Stimulated activated CD8-positive, alpha-beta memory T cell treated with anti-CD3 and anti-CD28 coated beads, Interleukin-7, amount 100 ng/mL, for 24 hours (primary cell): ENCODE measurements around the gene THAP4.
"Not testable (repeated sequence)": the region's sequence is repeated elsewhere in the genome, so short reads cannot be mapped to it uniquely, and the experiment has no call there.

Experiments
- DNase-seq: peaks from one replicate; pipeline ENCODE4 v3.0.0-alpha.2; 2020; ENCODE audit warnings: low read depth

THAP4 gene

DNA sequence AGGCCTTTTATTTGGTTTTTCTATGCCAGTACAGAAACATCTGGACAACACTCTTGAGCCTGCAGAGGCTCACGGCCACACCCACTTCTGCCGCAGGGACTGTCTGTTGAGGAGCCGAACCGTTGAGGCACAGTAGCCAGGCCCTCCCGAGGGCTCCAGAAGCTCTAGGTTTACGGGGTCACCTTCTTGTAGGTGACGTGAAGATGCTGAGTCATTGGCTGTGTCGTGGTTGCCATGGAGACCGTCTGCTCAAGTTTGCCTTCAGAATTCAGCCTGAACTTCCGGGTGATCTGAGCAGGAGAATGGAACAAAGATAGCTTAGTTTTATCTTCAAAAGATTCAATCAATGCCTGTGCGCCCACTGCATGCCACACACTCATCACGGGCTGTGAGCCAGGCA lies 52.5 kb downstream of the THAP4 start:
- DNase-seq, result no peak

- DNase-seq, result no peak
Observed at GRCh38 chr2:241582806-241583205, 54.2 kb downstream of the THAP4 start.

GRCh38 chr2:241582328-241582727 lies 54.6 kb downstream of the THAP4 start:
- no peak for DNase-seq

GRCh38 chr2:241579281-241579680 lies 57.7 kb downstream of the THAP4 start:
- DNase-seq, result no peak

DNA sequence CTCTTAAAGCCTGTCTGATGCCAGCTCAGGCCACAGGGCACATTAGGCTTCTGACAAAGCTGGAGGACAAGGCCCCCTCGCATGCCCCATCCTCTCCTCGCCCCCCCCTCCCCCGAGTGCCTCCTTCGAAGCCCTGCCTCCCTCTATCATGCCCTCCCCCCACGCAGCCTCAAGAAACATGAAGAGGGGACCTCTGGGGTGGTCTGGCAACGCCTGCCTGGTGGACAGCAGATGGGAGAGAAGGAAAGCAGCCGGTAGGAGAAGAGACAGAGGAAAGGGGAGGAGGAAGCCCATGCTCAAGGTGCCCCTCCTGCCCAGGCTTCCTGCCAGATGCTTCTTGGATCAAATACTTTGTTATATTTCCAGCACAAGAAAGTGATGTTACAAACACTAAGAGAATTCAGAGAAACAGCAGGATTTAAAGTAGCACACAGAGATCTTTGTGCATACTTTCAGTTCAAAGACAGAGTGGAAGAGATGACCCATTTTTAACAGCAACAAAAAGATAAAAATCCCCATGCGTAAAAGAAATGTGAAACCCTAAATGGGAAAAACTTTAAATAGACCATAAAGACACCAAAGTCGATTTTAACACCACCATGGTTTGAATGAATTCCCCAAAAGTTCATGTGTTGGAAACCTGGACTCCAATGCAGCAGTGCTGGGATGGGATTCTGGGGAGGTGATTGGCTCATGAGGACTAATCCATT lies 59.4 kb downstream of the THAP4 start:
- DNase-seq, result no peak

DNA sequence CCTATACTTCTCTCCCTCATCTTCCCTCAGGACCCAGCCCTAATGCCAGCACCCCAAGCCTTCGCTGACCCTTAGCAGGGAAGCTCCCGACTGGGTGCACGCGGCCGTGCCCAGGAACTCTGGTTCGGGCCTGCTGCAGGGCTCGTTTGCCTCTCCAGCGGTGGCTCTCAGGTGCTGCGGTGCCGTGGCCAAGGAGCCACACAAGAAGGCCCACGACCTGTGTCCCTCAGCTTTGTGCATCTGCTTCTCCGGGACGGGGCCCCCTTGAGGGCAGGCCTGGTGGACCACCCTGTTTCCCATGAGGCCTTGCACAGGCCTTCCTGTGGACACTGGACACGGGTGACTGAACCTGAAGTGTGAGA lies 60.7 kb downstream of the THAP4 start:
- no peak for DNase-seq

GRCh38 chr2:241575624-241576292 lies 61.2 kb downstream of the THAP4 start:
- DNase-seq, result no peak

DNA sequence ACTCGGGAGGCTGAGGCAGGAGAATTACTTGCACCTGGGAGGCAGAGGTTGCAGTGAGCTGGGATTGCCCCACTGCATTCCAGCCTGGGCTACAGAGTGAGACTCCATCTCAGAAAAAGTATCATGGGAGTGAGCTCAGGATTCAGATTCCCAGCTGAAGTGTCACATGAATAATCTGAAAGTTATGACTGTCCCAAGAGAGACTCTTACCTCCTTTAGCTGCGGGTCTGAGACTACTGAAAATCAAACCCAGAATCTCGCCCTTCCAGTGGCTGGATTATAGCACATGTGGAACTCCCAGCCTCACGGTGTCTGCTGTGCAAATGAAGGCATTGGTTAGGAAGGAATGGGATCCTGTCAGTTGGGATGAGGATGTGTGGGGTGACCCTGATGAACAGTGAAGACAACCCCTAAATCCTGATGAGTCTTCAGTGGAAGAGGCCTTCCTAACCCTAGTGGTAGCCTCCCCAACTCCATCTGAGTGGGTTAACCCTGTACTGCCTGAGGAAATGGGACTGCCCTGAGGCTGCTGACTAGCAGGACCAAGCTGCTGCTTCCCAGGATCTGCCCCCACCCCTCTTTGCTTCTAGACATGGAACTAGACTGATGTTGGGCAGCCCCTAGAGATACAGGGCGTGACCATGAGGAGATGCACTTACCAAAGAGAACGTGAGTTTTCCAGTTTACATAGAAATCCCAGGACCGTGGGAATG lies 61.9 kb downstream of the THAP4 start:
- DNase-seq, result no peak

DNA sequence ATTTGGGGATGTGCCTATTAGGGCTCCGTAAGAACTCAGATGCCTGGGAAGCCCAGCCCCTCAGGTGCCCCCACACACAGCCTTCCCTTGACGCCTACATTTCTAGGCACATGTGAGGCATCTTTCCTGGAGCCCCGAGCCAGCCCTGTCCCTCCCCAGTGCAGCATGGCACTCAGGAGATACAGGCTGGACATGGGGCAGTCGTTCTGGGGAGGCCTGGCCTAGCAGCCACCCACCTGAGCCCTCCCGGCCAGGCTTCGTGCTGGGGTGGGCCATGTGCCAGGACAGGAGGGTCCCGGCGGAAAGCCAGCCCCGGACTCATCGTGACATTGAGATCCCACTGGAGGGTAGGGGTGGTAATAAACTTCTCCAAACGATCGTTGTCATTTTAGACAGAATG lies 63.2 kb downstream of the THAP4 start:
- no peak for DNase-seq

DNA sequence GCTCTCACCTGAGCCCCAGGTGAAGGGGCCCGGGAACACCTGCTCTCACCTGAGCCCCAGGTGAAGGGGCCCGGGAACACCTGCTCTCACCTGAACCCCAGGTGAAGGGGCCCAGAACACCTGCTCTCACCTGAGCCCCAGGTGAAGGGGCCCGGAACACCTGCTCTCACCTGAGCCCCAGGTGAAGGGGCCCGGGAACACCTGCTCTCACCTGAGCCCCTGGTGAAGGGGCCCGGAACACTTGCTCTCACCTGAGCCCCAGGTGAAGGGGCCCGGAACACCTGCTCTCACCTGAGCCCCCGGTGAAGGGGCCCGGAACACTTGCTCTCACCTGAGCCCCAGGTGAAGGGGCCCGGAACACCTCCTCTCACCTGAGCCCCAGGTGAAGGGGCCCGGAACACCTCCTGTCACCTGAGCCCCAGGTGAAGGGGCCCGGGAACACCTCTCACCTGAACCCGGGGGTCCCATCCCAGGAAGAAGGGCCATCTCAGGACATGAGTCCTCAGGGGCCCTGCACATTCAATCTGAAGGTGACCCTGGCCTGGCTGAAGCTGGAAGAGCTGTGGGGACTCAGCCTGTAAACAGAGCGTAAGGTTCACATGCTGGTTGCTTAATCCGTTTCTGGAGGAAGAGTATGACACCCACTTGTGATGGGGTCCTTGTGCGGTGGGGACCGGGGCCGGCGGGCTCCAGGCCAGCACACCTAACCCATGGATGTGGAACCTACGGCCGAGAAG lies 63.9 kb downstream of the THAP4 start:
- not testable (repeated sequence) for DNase-seq

DNA sequence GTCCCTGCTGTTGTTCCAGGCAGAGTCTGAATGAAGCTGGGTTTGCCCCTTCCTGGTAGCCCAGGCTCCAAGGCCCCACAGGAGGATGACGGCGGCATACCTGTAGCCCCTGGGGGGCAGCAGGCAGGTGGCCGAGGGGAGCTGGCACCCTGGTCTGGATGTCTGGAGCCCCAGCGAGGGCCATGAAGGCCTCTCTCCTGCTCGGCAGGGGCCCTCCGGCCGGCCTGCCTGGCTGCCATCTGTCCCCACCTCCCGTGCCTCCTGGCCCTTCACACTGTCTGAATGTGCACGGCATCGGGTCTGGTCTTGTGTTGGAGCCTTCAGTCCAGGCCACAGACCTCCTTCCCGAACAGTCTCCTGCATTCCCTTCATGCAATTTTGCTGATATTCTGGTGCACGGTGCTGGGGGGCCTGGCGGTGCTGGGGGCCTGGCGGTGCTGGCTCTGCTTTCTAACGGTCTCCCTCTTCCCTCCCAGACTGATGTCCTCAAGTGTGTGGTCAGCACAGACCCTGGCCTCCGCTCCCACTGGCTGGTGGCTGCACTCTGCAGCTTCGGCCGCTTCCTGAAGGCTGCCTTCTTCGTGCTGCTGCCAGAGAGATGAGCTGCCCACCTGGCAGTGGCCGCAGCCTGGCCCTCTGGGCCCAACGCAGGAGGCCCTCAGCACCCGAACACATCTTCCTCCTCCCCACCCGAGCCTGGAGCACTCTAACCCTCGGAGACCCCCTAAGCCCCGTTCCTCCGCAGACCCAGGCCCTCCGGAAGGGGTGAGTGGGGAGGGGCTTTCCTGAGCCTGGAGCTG lies 64.9 kb downstream of the THAP4 start:
- no peak for DNase-seq

GRCh38 chr2:241570961-241571581 lies 65.9 kb downstream of the THAP4 start:
- no peak for DNase-seq

GRCh38 chr2:241569831-241570281 lies 67.1 kb downstream of the THAP4 start:
- DNase-seq, result no peak

DNA sequence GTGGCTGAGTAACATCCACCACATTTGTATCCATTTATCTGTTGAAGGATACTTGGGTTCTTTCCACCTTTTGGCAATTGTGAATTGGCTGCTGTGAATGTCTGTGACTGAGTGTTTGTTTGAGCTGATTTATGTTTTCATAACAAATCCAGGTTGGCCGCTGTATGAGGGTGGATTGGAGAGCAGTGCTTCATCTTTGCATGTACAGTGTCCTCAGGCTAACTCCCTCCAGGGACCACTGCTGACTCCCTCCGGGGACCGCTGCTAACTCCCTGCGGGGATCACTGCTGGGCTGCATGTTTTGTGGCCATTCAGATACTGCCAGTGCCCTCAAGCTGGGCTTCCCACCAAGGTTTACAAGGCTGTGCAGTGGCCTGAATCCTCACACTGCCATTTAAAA lies 68.2 kb downstream of the THAP4 start:
- no peak for DNase-seq

GRCh38 chr2:241567776-241568175 lies 69.2 kb downstream of the THAP4 start:
- DNase-seq, result no peak

- not testable (repeated sequence) for DNase-seq
Observed at GRCh38 chr2:241567266-241567665, 69.7 kb downstream of the THAP4 start.

DNA sequence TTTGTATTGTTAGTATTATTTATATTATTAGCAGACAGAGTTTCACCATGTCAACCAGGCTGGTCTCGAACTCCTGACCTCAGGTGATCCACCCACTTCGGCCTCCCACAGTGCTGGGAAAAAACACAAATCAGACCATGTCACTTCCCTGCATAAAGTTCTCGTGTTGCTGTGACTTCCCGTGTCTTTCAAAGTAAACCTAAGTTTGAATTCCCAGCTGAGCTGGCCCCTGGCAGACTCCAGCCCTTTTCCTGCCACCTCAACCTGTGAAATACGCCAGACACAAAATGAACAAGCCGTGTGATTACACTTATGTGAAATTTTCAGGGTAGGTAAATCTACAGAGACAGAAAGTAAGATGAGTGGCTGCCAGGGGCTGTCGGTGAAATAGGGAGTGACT lies 70.5 kb downstream of the THAP4 start:
- no peak for DNase-seq

DNA sequence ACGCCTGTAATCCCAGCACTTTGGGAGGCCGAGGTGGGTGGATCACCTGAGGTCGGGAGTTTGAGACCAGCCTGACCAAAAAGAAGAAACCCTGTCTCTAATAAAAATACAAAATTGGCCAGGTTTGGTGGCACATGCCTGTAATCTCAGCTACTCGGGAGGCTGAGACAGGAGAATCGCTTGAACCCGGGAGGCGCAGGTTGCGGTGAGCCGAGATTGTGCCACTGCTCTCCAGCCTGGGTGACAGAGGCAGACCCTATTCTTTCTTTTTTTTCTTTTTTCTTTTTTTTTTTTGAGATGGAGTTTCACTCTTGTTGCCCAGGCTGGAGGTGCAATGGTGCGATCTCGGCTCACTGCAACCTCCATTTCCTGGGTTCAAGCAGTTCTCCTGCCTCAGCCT lies 70.9 kb downstream of the THAP4 start:
- not testable (repeated sequence) for DNase-seq

- no peak for DNase-seq
Observed at GRCh38 chr2:241565411-241565810, 71.5 kb downstream of the THAP4 start.

DNA sequence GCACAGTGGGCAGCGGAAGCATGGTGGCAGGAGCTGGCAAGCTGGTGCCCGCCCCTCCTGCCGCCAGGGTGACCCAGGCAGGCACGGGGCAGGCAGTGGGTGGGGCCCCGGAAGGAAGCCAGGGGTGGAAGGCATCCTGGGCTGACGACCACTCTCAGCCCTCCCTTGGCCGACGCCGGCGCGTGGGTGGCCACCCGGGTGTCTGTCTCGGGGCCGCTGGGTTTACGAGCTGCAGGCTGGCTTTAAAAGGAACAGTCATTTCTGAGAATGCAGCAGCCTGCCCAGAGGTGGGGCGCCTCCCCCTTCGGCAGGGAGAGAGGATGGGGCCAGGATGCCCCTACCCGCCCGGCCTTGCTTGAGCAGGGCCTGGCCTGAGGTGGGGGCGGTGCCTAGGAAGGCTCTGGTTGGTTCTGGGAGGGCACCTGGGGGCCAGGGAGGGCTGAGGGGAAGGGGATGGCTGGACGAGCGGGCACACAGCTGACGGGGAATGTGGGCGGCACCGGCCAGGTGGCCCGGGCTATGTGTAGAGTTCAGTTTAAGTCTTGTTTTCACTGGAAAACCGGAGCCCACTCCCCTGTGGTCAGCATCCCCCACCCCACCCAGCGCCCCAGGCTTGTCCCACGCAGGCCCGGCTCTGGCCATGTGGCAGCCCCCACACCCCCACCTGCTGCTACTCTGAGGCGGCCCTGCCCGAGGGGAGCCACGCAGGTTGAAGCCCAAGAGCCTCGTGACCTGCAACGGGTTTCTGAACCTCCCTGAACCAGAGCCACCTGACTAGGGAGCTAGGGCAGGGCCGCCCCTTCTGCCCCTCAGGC lies 72.2 kb downstream of the THAP4 start:
- no peak for DNase-seq
